ENCODE results near the gene KIAA0319L. TPM values are rescaled to one million over a fixed set of nuclear protein-coding genes. Genes with fewer than 3 reads are reported as not detected.
A peak's percentile ranks its signal among the peaks of the same experiment; 100 is the strongest.

KIAA0319L gene
- 36.9 and 41.9 TPM in 2 replicates for polyA plus RNA-seq (2011; rRNA removed)
- 12.8 and 14.9 TPM in 2 replicates for polyA plus RNA-seq (2012; cell fraction: cytosol; rRNA removed)
- polyA plus RNA-seq (2012; cell fraction: nucleus; rRNA removed) = 27.6 and 30.6 TPM in 2 replicates
- 18.2 to 19.3 TPM (median 18.8 TPM) in 3 replicates for polyA plus RNA-seq (2017; fragmentation: RNase III; extraction: RNeasy Plus Mini Kit Qiagen cat#74134 plus additional on column Dnase treatment)
- polyA minus RNA-seq (2011; rRNA and poly(A)+ RNA removed) = 37.6 and 38.6 TPM in 2 replicates

GRCh38 chr1:35557118-35557610 lies at the start of gene KIAA0319L:
KIAA0319L (minus strand) TSS chr1:35557403; CDS start chr1:35554491, 2,912 bp downstream.
- Histone ChIP-seq H3K4me2 (peak within 1 kb of the TSS; percentile 99), H3K9me3 (no peaks in the 10 kb centered on the region), H3K4me1 (peaks cover 32% of the 10 kb centered on the region; the same call in 2 of the 3 replicates), H3K27ac (peak within 1 kb of the TSS; percentile 99 to 100), H3K4me3 (peak within 1 kb of the TSS; percentile 96)
- ChIA-PET POLR2A (interaction anchor here (0.9 to 1.4 kb wide), 7 partner anchors 8 to 212 kb away, joined by 3 to 6 read pairs (median 4); partner anchors contain the start of genes CLSPN and TFAP2E), CTCF (interaction anchor here (1.1 to 2.6 kb wide), 5 partner anchors 8 to 170 kb away, joined by 3 to 16 read pairs (median 10); no protein-coding TSS in a partner anchor)
- FAIRE-seq (no peak), DNase-seq (ENCODE audit: low read depth in 1 of 2, low spot score in 1 of 2) (peak; percentile 56 to 70), ATAC-seq (peak; percentile 90 to 94)
- no CpG with 5 or more reads among the region's 39 CpGs for WGBS (ENCODE audit: missing lambda C conversion rate)
- TF ChIP-seq HDAC2 (IDR thresholded peaks at IDR 0.05) (no peak), JUN (IDR thresholded peaks at IDR 0.05) (no peak; a peak in 1 of 5 replicates), PHF8 (IDR thresholded peaks at IDR 0.05; ENCODE audit: borderline replicate concordance, low read depth) (0 out of 2 replicates have a peak, but pooled peaks have one; percentile 21), FOSB (CRISPR knock-in tag; IDR thresholded peaks at IDR 0.05) (no peak), MAFK (IDR thresholded peaks at IDR 0.05; ENCODE audit: partially characterized antibody) (no peak), MAZ (IDR thresholded peaks at IDR 0.05; ENCODE audit: borderline replicate concordance, low read depth, low read length) (0 out of 2 replicates have a peak, but pooled peaks have one; percentile 70), NPAS2 (CRISPR knock-in tag; IDR thresholded peaks at IDR 0.05; ENCODE audit: borderline replicate concordance) (no peak), POLR2A (IDR thresholded peaks at IDR 0.05; ENCODE audit: low read length) (peak; percentile 61), ZSCAN20 (CRISPR knock-in tag; IDR thresholded peaks at IDR 0.05) (no peak), GATA3 (IDR thresholded peaks at IDR 0.05; ENCODE audit: borderline replicate concordance) (no peak), CEBPB (IDR thresholded peaks at IDR 0.05) (no peak), MYC (IDR thresholded peaks at IDR 0.05; ENCODE audit: borderline replicate concordance, low read length) (no peak), EP300 (IDR thresholded peaks at IDR 0.05) (no peak), POLR2AphosphoS2 (conservative IDR thresholded peaks at IDR 0.05; ENCODE audit: low read length) (no peak), FOXS1 (CRISPR knock-in tag; IDR thresholded peaks at IDR 0.05) (no peak), TFCP2L1 (CRISPR knock-in tag; IDR thresholded peaks at IDR 0.05) (no peak)
- TF ChIP-seq, protein P1, sequence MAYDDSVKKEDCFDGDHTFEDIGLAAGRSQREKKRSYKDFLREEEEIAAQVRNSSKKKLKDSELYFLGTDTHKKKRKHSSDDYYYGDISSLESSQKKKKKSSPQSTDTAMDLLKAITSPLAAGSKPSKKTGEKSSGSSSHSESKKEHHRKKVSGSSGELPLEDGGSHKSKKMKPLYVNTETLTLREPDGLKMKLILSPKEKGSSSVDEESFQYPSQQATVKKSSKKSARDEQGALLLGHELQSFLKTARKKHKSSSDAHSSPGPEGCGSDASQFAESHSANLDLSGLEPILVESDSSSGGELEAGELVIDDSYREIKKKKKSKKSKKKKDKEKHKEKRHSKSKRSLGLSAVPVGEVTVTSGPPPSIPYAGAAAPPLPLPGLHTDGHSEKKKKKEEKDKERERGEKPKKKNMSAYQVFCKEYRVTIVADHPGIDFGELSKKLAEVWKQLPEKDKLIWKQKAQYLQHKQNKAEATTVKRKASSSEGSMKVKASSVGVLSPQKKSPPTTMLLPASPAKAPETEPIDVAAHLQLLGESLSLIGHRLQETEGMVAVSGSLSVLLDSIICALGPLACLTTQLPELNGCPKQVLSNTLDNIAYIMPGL (CRISPR knock-in tag; IDR thresholded peaks at IDR 0.05; ENCODE audit: borderline replicate concordance) = no peak
- TF ChIP-seq, protein P2, sequence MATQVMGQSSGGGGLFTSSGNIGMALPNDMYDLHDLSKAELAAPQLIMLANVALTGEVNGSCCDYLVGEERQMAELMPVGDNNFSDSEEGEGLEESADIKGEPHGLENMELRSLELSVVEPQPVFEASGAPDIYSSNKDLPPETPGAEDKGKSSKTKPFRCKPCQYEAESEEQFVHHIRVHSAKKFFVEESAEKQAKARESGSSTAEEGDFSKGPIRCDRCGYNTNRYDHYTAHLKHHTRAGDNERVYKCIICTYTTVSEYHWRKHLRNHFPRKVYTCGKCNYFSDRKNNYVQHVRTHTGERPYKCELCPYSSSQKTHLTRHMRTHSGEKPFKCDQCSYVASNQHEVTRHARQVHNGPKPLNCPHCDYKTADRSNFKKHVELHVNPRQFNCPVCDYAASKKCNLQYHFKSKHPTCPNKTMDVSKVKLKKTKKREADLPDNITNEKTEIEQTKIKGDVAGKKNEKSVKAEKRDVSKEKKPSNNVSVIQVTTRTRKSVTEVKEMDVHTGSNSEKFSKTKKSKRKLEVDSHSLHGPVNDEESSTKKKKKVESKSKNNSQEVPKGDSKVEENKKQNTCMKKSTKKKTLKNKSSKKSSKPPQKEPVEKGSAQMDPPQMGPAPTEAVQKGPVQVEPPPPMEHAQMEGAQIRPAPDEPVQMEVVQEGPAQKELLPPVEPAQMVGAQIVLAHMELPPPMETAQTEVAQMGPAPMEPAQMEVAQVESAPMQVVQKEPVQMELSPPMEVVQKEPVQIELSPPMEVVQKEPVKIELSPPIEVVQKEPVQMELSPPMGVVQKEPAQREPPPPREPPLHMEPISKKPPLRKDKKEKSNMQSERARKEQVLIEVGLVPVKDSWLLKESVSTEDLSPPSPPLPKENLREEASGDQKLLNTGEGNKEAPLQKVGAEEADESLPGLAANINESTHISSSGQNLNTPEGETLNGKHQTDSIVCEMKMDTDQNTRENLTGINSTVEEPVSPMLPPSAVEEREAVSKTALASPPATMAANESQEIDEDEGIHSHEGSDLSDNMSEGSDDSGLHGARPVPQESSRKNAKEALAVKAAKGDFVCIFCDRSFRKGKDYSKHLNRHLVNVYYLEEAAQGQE (IDR thresholded peaks at IDR 0.05) = 0 out of 2 replicates have a peak, but pooled peaks have one; percentile 57

GRCh38 chr1:35605867-35606182 lies 48.6 kb upstream of the KIAA0319L start:
- CTCF ChIA-PET = no interaction called here
- DNase-seq (ENCODE audit: low read depth in 1 of 2, low spot score in 1 of 2) = no peak
- ATAC-seq = no peak
- no peak for FAIRE-seq
- H3K4me1 ChIP-seq = no peaks in the 10 kb centered on the region
- H3K4me2 ChIP-seq = no peak overlapping the region
- H3K9me3 ChIP-seq = no peaks in the 10 kb centered on the region
- no peak overlapping the region for H3K27ac ChIP-seq
- TF ChIP-seq ZFP36 (IDR thresholded peaks at IDR 0.05; ENCODE audit: borderline replicate concordance, partially characterized antibody) (no peak), TFCP2L1 (CRISPR knock-in tag; IDR thresholded peaks at IDR 0.05) (no peak)
- H3K4me3 ChIP-seq = no peak overlapping the region
- 94% methylated on average over 4 of the region's 4 CpGs for WGBS (ENCODE audit: missing lambda C conversion rate)
- POLR2A ChIA-PET = no interaction called here
